ENCODE data around the gene ZNF331.

Gene ZNF331

GRCh38 chr19:53571339-53571738, 33.4 kb downstream of the ZNF331 start:
- no peak for DNase-seq (ENCODE audit: low spot score)

- DNase-seq (ENCODE audit: low spot score): no peak
Observed at GRCh38 chr19:53576941-53577653, 39.2 kb downstream of the ZNF331 start.

- no peak for DNase-seq (ENCODE audit: low spot score)
Observed at GRCh38 chr19:53577968-53578367, 40.0 kb downstream of the ZNF331 start.

- no peak for DNase-seq (ENCODE audit: low spot score)
Observed at GRCh38 chr19:53579518-53579917, 41.6 kb downstream of the ZNF331 start.

GRCh38 chr19:53580871-53581835, 43.2 kb downstream of the ZNF331 start:
- DNase-seq (ENCODE audit: low spot score): no peak

GRCh38 chr19:53581871-53582279, 43.9 kb downstream of the ZNF331 start:
- DNase-seq (ENCODE audit: low spot score): no peak

- no peak for DNase-seq (ENCODE audit: low spot score)
Observed at GRCh38 chr19:53583181-53583580, 45.2 kb downstream of the ZNF331 start.

- no peak for DNase-seq (ENCODE audit: low spot score)
Observed at GRCh38 chr19:53586277-53586691, 48.3 kb downstream of the ZNF331 start.

- DNase-seq (ENCODE audit: low spot score): no peak
Observed at GRCh38 chr19:53594811-53595509, 57.0 kb downstream of the ZNF331 start.

GRCh38 chr19:53595510-53595867, 57.5 kb downstream of the ZNF331 start:
- DNase-seq (ENCODE audit: low spot score): no peak

GRCh38 chr19:53596056-53596455, 58.1 kb downstream of the ZNF331 start:
- no peak for DNase-seq (ENCODE audit: low spot score)

GRCh38 chr19:53597023-53597422, 59.1 kb downstream of the ZNF331 start:
- DNase-seq (ENCODE audit: low spot score): no peak

GRCh38 chr19:53598361-53598760, 60.4 kb downstream of the ZNF331 start:
- DNase-seq (ENCODE audit: low spot score): no peak

GRCh38 chr19:53600217-53600616, 62.3 kb downstream of the ZNF331 start:
- no peak for DNase-seq (ENCODE audit: low spot score)

GRCh38 chr19:53606031-53606430, 68.1 kb downstream of the ZNF331 start:
- no peak for DNase-seq (ENCODE audit: low spot score)

- no peak for DNase-seq (ENCODE audit: low spot score)
Observed at GRCh38 chr19:53608381-53608780, 70.4 kb downstream of the ZNF331 start.

- DNase-seq (ENCODE audit: low spot score): no peak
Observed at GRCh38 chr19:53612762-53613526, 75.0 kb downstream of the ZNF331 start.

GRCh38 chr19:53621885-53622740, 84.2 kb downstream of the ZNF331 start:
- DNase-seq (ENCODE audit: low spot score): no peak

- no peak for DNase-seq (ENCODE audit: low spot score)
Observed at GRCh38 chr19:53624771-53625545, 87.0 kb downstream of the ZNF331 start.

- DNase-seq (ENCODE audit: low spot score): no peak
Observed at GRCh38 chr19:53626486-53626885, 88.5 kb downstream of the ZNF331 start.

Data from GM03348 (cell line).